A549 (cell line): ENCODE results near the gene PLPPR1. TPM values are rescaled to one million over a fixed set of nuclear protein-coding genes. Genes with fewer than 3 reads are reported as not detected.
A peak's percentile ranks its signal among the peaks of the same experiment; 100 is the strongest.

Experiments
- ATAC-seq, 2 experiments: fragments of 200-7000 bp in 1 of 2; fragments of >200 bp in 1 of 2; cut with Nextera tagmentation in 1 of 2; cut with Tn5 transposase in 1 of 2; 3 replicates each; pipeline versions ENCODE4 v1.8.0 to v1.9.1; 2018 to 2020; ENCODE audit warnings: mild to moderate bottlenecking in 1 of 2, moderate library complexity in 1 of 2
- CTCF ChIA-PET: fragments of 300-600 bp; sonication (Branson Sonifier 250); formaldehyde crosslinking; extraction: SDS; loops from one replicate; lab custom pipeline; 2021; ENCODE audit warnings: antibody characterized with exemption, inconsistent platforms; lab: Yijun Ruan, JAX
- POLR2A ChIA-PET: fragments of 350-600 bp; formaldehyde crosslinking; extraction: SDS; loops from one replicate; lab custom pipeline; 2021; ENCODE audit warnings: antibody characterized with exemption, inconsistent platforms; lab: Yijun Ruan, JAX
- DNase-seq, 2 experiments: peaks; one replicate each; pipeline versions ENCODE4 v3.0.0 to v3.0.0-alpha.2; 2011 to 2016; ENCODE audit warnings: low read depth in 1 of 2, low spot score in 1 of 2
- FAIRE-seq: peaks from 2 replicates; lab custom pipeline; 2011; peaks lifted over from hg19 to GRCh38; lab: Jason Lieb, UNC
- H3K27ac ChIP-seq, 2 experiments: fragments of >200 bp; sonication (Bioruptor Twin); formaldehyde crosslinking; 3 replicates each; pipeline ENCODE4 v1.5.1; 2016 to 2017
- H3K4me1 ChIP-seq: fragments of >200 bp; sonication (Bioruptor Twin); formaldehyde crosslinking; 3 replicates; pipeline ENCODE4 v1.6.1; 2016
- H3K4me2 ChIP-seq: fragments of >200 bp; sonication (Bioruptor Twin); formaldehyde crosslinking; 3 replicates; pipeline ENCODE4 v1.6.1; 2016
- H3K4me3 ChIP-seq: fragments of >200 bp; sonication (Bioruptor Twin); formaldehyde crosslinking; 3 replicates; pipeline ENCODE4 v1.5.1; 2016
- H3K9me3 ChIP-seq: fragments of >200 bp; sonication (Bioruptor Twin); formaldehyde crosslinking; 3 replicates; pipeline ENCODE4 v1.6.1; 2016
- ATOH8 ChIP-seq: fragments of 250-450 bp; sonication (Bioruptor Pico); IDR thresholded peaks from 2 replicates; pipeline ENCODE4 v1.5.0; 2020; ENCODE audit warnings: low read depth, mild to moderate bottlenecking, moderate library complexity
- BCL3 ChIP-seq: fragments of >200 bp; sonication (Bioruptor Twin); formaldehyde crosslinking; IDR thresholded peaks from 3 replicates; pipeline ENCODE4 v1.6.1; 2016
- CBX8 ChIP-seq: fragments of 200-600 bp; sonication (generic); IDR thresholded peaks from 2 replicates; pipeline ENCODE4 v1.6.1; 2016
- CHD2 ChIP-seq: fragments of 150-350 bp; IDR thresholded peaks from 2 replicates; pipeline ENCODE4 v1.6.1; 2014; ENCODE audit warnings: low read length; ENCODE audit not compliant: partially characterized antibody
- CHD4 ChIP-seq: fragments of 200-600 bp; sonication (generic); IDR thresholded peaks from 2 replicates; pipeline ENCODE4 v1.6.1; 2016; ENCODE audit warnings: antibody characterized with exemption, mild to moderate bottlenecking, borderline replicate concordance
- E2F6 ChIP-seq: IDR thresholded peaks from 2 replicates; pipeline ENCODE4 v1.6.1; 2012; ENCODE audit warnings: low read depth, borderline replicate concordance
- EHMT2 ChIP-seq: fragments of 200-600 bp; sonication (generic); IDR thresholded peaks from 2 replicates; pipeline ENCODE4 v1.6.1; 2016; ENCODE audit warnings: antibody characterized with exemption, low read depth, mild to moderate bottlenecking, moderate library complexity
- EP300 ChIP-seq, 2 experiments: fragments of >200 bp; sonication (Bioruptor Twin); formaldehyde crosslinking; IDR thresholded peaks; 2 replicates in 1 of 2; 3 replicates in 1 of 2; pipeline ENCODE4 v1.6.1; 2016 to 2017
- ESRRA ChIP-seq: fragments of 150-350 bp; IDR thresholded peaks from 2 replicates; pipeline ENCODE4 v1.6.1; 2014; ENCODE audit warnings: mild to moderate bottlenecking, low read length, borderline replicate concordance
- FOSB ChIP-seq: fragments of 250-450 bp; sonication (Bioruptor Pico); IDR thresholded peaks from 2 replicates; pipeline ENCODE4 v1.5.0; 2020; ENCODE audit warnings: mild to moderate bottlenecking, moderate library complexity
- GATA3 ChIP-seq: IDR thresholded peaks from 2 replicates; pipeline ENCODE4 v1.6.1; 2012; ENCODE audit warnings: borderline replicate concordance
- HDAC2 ChIP-seq: fragments of 200-600 bp; sonication (generic); IDR thresholded peaks from 2 replicates; pipeline ENCODE4 v1.6.1; 2016
- HOXA7 ChIP-seq: fragments of 250-450 bp; sonication (Bioruptor Pico); IDR thresholded peaks from 2 replicates; pipeline ENCODE4 v1.5.0; 2020; ENCODE audit warnings: mild to moderate bottlenecking, moderate library complexity
- JUN ChIP-seq, 2 experiments: fragments of >200 bp; sonication (Bioruptor Twin); formaldehyde crosslinking; IDR thresholded peaks; 2 replicates in 1 of 2; 3 replicates in 1 of 2; pipeline ENCODE4 v1.6.1; 2016 to 2017
- JUNB ChIP-seq: fragments of >200 bp; sonication (Bioruptor Twin); formaldehyde crosslinking; IDR thresholded peaks from 2 replicates; pipeline ENCODE4 v1.6.1; 2016
- KDM1A ChIP-seq: fragments of 200-600 bp; sonication (generic); IDR thresholded peaks from 2 replicates; pipeline ENCODE4 v1.6.1; 2016; ENCODE audit warnings: low read depth, mild to moderate bottlenecking
- MAFK ChIP-seq: fragments of 450-650 bp; IDR thresholded peaks from 2 replicates; pipeline ENCODE4 v1.6.1; 2014; ENCODE audit not compliant: partially characterized antibody
- NFE2L2 ChIP-seq: fragments of 150-350 bp; conservative IDR thresholded peaks from 2 replicates; pipeline ENCODE4 v1.6.1; 2014; ENCODE audit warnings: low read length
- RCOR1 ChIP-seq: fragments of 150-350 bp; IDR thresholded peaks from 2 replicates; pipeline ENCODE4 v1.6.1; 2014; ENCODE audit warnings: antibody characterized with exemption, low read length, low read depth
- REST ChIP-seq: fragments of 200-600 bp; sonication (generic); IDR thresholded peaks from 2 replicates; pipeline ENCODE4 v1.6.1; 2016; ENCODE audit warnings: antibody characterized with exemption, mild to moderate bottlenecking, moderate library complexity
- RFX5 ChIP-seq: fragments of 450-650 bp; IDR thresholded peaks from 2 replicates; pipeline ENCODE4 v1.7.1; 2014; ENCODE audit warnings: antibody characterized with exemption, mild to moderate bottlenecking, moderate library complexity
- SMC3 ChIP-seq: fragments of >200 bp; sonication (Bioruptor Twin); formaldehyde crosslinking; IDR thresholded peaks from 3 replicates; pipeline ENCODE4 v1.6.1; 2018; ENCODE audit warnings: inconsistent platforms
- TFCP2L1 ChIP-seq: fragments of 250-450 bp; sonication (Bioruptor Pico); IDR thresholded peaks from 2 replicates; pipeline ENCODE4 v1.5.0; 2021; ENCODE audit warnings: mild to moderate bottlenecking
- TP53 ChIP-seq: fragments of 250-450 bp; sonication (Bioruptor Pico); IDR thresholded peaks from 2 replicates; pipeline ENCODE4 v1.5.0; 2021; ENCODE audit warnings: mild to moderate bottlenecking, moderate library complexity
- USF2 ChIP-seq: fragments of 450-650 bp; IDR thresholded peaks from 2 replicates; pipeline ENCODE4 v1.6.1; 2014; ENCODE audit warnings: antibody characterized with exemption
- ZC3H11A ChIP-seq: fragments of 450-650 bp; IDR thresholded peaks from 2 replicates; pipeline ENCODE4 v1.6.1; 2014; ENCODE audit warnings: antibody characterized with exemption, mild to moderate bottlenecking
- ZNF302 ChIP-seq: fragments of 250-450 bp; sonication (Bioruptor Pico); IDR thresholded peaks from 2 replicates; pipeline ENCODE4 v1.9.0; 2021; ENCODE audit warnings: inconsistent platforms, mild to moderate bottlenecking, moderate library complexity
- WGBS: methylation state at CpG from one replicate; pipeline ENCODE4 v1.1.6; 2017; ENCODE audit errors: missing lambda C conversion rate; 5-methylcytosine and 5-hydroxymethylcytosine counted together
- polyA plus RNA-seq, 4 experiments: library from polyadenylated mRNA; depleted of rRNA in 3 of 4; stranded (reverse); fragments of >200 nt; fragmentation: RNase III in 1 of 4; extraction: RNeasy Plus Mini Kit Qiagen cat#74134 plus additional on column Dnase treatment in 1 of 4; gene quantifications; 2 replicates in 3 of 4; 3 replicates in 1 of 4; pipeline ENCODE4 v1.2.3, GENCODE V29; 2011 to 2017

Gene PLPPR1
- polyA plus RNA-seq, 2 of the 4 experiments (the other 2 are of a cell fraction): 0.06 to 1.2 TPM

GRCh38 chr9:101050650-101051049 lies 22.1 kb downstream of the PLPPR1 start:
- Histone ChIP-seq H3K4me2 (no peak overlapping the region), H3K4me3 (no peak overlapping the region), H3K9me3 (no peaks in the 10 kb centered on the region), H3K27ac (no peak overlapping the region), H3K4me1 (no peaks in the 10 kb centered on the region)
- POLR2A ChIA-PET: no interaction called here
- TF ChIP-seq TFCP2L1 (CRISPR knock-in tag) (no peak), BCL3 (no peak), NFE2L2 (no peak), HOXA7 (CRISPR knock-in tag) (no peak), FOSB (no peak), CBX8 (no peak), TP53 (CRISPR knock-in tag) (no peak), REST (no peak), SMC3 (no peak), JUN (IDR thresholded peaks at IDR 0.05) (no peak), ZNF302 (CRISPR knock-in tag) (no peak), RCOR1 (no peak), EHMT2 (no peak), EP300 (IDR thresholded peaks at IDR 0.05) (no peak)
- ATAC-seq: no peak
- DNase-seq: no peak
- WGBS: 13% methylated on average over 3 of the region's 3 CpGs
- CTCF ChIA-PET: interaction anchor here (0.6 kb wide), 1 partner anchor 92 kb away, joined by 3 read pairs; no protein-coding TSS in a partner anchor
- no peak for FAIRE-seq

- no peak for FAIRE-seq
- POLR2A ChIA-PET: no interaction called here
- Histone ChIP-seq H3K4me2 (no peak overlapping the region), H3K4me1 (no peaks in the 10 kb centered on the region), H3K4me3 (no peak overlapping the region), H3K27ac (no peak overlapping the region), H3K9me3 (no peaks in the 10 kb centered on the region)
- TF ChIP-seq RFX5 (no peak), MAFK (peak; percentile 60)
- CTCF ChIA-PET: no interaction called here
- no peak for ATAC-seq
- no peak for DNase-seq
- WGBS: 30% methylated on average over 8 of the region's 8 CpGs
Observed at GRCh38 chr9:101054657-101055056, 26.1 kb downstream of the PLPPR1 start.

GRCh38 chr9:101055516-101055915 lies 27.0 kb downstream of the PLPPR1 start:
- no peak for ATAC-seq
- ChIA-PET CTCF (no interaction called here), POLR2A (no interaction called here)
- FAIRE-seq: no peak
- no peak overlapping the region for H3K4me3 ChIP-seq
- WGBS: 7% methylated on average over 3 of the region's 3 CpGs
- no peaks in the 10 kb centered on the region for H3K4me1 ChIP-seq
- no peak overlapping the region for H3K4me2 ChIP-seq
- no peak for DNase-seq
- TF ChIP-seq HDAC2 (no peak), KDM1A (no peak), ZC3H11A (no peak), CHD2 (no peak), CHD4 (no peak), USF2 (no peak), GATA3 (no peak), FOSB (no peak), HOXA7 (CRISPR knock-in tag) (no peak), E2F6 (no peak), JUN (IDR thresholded peaks at IDR 0.05) (no peak), NFE2L2 (no peak), JUNB (no peak), ESRRA (no peak), ATOH8 (no peak)
- H3K27ac ChIP-seq: no peak overlapping the region
- no peaks in the 10 kb centered on the region for H3K9me3 ChIP-seq
